ENCODE data around the gene DNAJA2. TPM values are rescaled to one million over a fixed set of nuclear protein-coding genes. Genes with fewer than 3 reads are reported as not detected.

DNAJA2 gene
- total and polyA plus RNA-seq, 2 of the 4 experiments (the other 2 are of a cell fraction), result 18.6 to 53.9 TPM

- no peak overlapping the region for H4K5ac ChIP-seq (ENCODE audit: low read depth, low read length)
- H3K9me1 ChIP-seq (ENCODE audit: insufficient read depth, low read length), result peaks cover 9% of the 10 kb centered on the region
- H3K79me1 ChIP-seq (ENCODE audit: low read depth in 1 of 2, low read length in 2 of 2), result peaks cover 0 to 9% of the 10 kb centered on the region in 2 experiments; a peak in 3 of 4 replicates
- H3K56ac ChIP-seq (ENCODE audit: extremely low read depth, insufficient read depth, low read length), result no peak overlapping the region
- H3K4me2 ChIP-seq (ENCODE audit: low read depth, low read length), result no peak overlapping the region
- no peak overlapping the region for H3K23ac ChIP-seq (ENCODE audit: low read depth, low read length)
- intact Hi-C loops (cut with micrococcal nuclease), result no loop called here
- H3K4me3 ChIP-seq (ENCODE audit: insufficient read depth, low read depth, low read length), result no peak overlapping the region
- H4K20me1 ChIP-seq (ENCODE audit: insufficient read depth, low read length), result peaks cover 5% of the 10 kb centered on the region
- dilution Hi-C loops (cut with HindIII; ENCODE audit: low sequenced_read_pairs, unreplicated experiment), result no loop called here
- no peak overlapping the region for H3K4ac ChIP-seq (ENCODE audit: low read depth, low read length)
- no peak overlapping the region for H4K91ac ChIP-seq (ENCODE audit: insufficient read depth, low read depth, low read length)
- H2BK120ac ChIP-seq (ENCODE audit: low read depth, low read length), result no peak overlapping the region
- no peaks in the 10 kb centered on the region for H3K4me1 ChIP-seq (ENCODE audit: control insufficient read depth, insufficient read depth, low read length)
- no peaks in the 10 kb centered on the region for H3K9me3 ChIP-seq (ENCODE audit: control insufficient read depth, insufficient read depth, low read length)
- no peak overlapping the region for H2AK5ac ChIP-seq (ENCODE audit: low read depth, low read length)
- no peak for TF ChIP-seq USF2 (IDR thresholded peaks at IDR 0.05; ENCODE audit: low read depth, low read length)
- TF ChIP-seq BHLHE40 (IDR thresholded peaks at IDR 0.05; ENCODE audit: low read depth, low read length), result no peak
- no peak for TF ChIP-seq MAZ (IDR thresholded peaks at IDR 0.05; ENCODE audit: borderline replicate concordance, low read depth, low read length)
- TF ChIP-seq MAFK (IDR thresholded peaks at IDR 0.05; ENCODE audit: low read depth, low read length), result no peak
- no peak for TF ChIP-seq RCOR1 (IDR thresholded peaks at IDR 0.05; ENCODE audit: insufficient replicate concordance, low read length)
- TF ChIP-seq, protein P1, sequence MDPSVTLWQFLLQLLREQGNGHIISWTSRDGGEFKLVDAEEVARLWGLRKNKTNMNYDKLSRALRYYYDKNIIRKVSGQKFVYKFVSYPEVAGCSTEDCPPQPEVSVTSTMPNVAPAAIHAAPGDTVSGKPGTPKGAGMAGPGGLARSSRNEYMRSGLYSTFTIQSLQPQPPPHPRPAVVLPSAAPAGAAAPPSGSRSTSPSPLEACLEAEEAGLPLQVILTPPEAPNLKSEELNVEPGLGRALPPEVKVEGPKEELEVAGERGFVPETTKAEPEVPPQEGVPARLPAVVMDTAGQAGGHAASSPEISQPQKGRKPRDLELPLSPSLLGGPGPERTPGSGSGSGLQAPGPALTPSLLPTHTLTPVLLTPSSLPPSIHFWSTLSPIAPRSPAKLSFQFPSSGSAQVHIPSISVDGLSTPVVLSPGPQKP (IDR thresholded peaks at IDR 0.05; ENCODE audit: borderline replicate concordance, low read depth, low read length), result no peak
- TF ChIP-seq SMC3 (IDR thresholded peaks at IDR 0.05; ENCODE audit: low read depth, low read length), result no peak
- no peak for TF ChIP-seq CHD1 (IDR thresholded peaks at IDR 0.05; ENCODE audit: low read depth, low read length)
- no peak for TF ChIP-seq CTCF (conservative IDR thresholded peaks at IDR 0.05; ENCODE audit: low read depth, low read length)
- TF ChIP-seq CEBPB (IDR thresholded peaks at IDR 0.05; ENCODE audit: low read depth, low read length), result no peak
- no peak overlapping the region for H2BK20ac ChIP-seq (ENCODE audit: low read depth, low read length)
- H2AFZ ChIP-seq (replicated peaks; ENCODE audit: low read length, poor library complexity), result no peak overlapping the region
- H3K27me3 ChIP-seq (ENCODE audit: control insufficient read depth, insufficient read depth, low read length), result no peaks in the 10 kb centered on the region
- in situ Hi-C loops (cut with MboI; ENCODE audit: low sequenced_read_pairs), result loop anchor here (10.0 kb wide), 1 partner anchor 246 kb away; no protein-coding TSS in a partner anchor
- no peak overlapping the region for H4K8ac ChIP-seq (ENCODE audit: low read depth in 2 of 2, low read length in 2 of 2)
- H3K14ac ChIP-seq (replicated peaks; ENCODE audit: low read depth, low read length), result no peak overlapping the region
- WGBS, 2 experiments (ENCODE audit: extremely low coverage in 2 of 2, insufficient read length in 1 of 2), result 68% methylated on average over 5 of the region's 9 CpGs; no CpG with 5 or more reads in 1 of the 2 experiments
- H3K27ac ChIP-seq (ENCODE audit: insufficient read depth, low read length), result no peak overlapping the region
- H2AK9ac ChIP-seq (replicated peaks; ENCODE audit: low read depth, low read length, poor library complexity), result no peak overlapping the region
- H2BK15ac ChIP-seq (ENCODE audit: low read depth, low read length), result no peak overlapping the region
- BruUV-seq (replicated peaks), result no TSS peak
- ChIA-PET POLR2A (ENCODE audit: unreplicated experiment) (no interaction called here), CTCF (interaction anchor here (0.5 kb wide), 1 partner anchor 12 kb away, joined by 3 read pairs; no protein-coding TSS in a partner anchor)
- H3K9ac ChIP-seq (ENCODE audit: low read depth, low read length), result no peak overlapping the region
- no peak for ATAC-seq (ENCODE audit: low read depth)
- peaks cover 73% of the 10 kb centered on the region for H3K36me3 ChIP-seq (ENCODE audit: control insufficient read depth, insufficient read depth, low read length)
- no peak overlapping the region for H3K18ac ChIP-seq (ENCODE audit: low read depth, low read length)
- no peak overlapping the region for H2BK5ac ChIP-seq (ENCODE audit: low read depth, low read length, poor library complexity, severe bottlenecking)
- no peak for DNase-seq
Measured at GRCh38 chr16:46920402-46921068, 52.9 kb downstream of the DNAJA2 start.
